Common myeloid progenitor, CD34-positive (primary cell): ENCODE results near the gene DHRS4L2.

Source experiments
- CTCF ChIA-PET: fragments of 350-600 bp; sonication (Branson Sonifier 250); formaldehyde crosslinking; loops from one replicate; lab custom pipeline; 2021; ENCODE audit warnings: antibody characterized with exemption; lab: Charles Lee
- POLR2A ChIA-PET: fragments of 350-600 bp; sonication (Branson Sonifier 250); formaldehyde crosslinking; loops from one replicate; lab custom pipeline; 2021; ENCODE audit warnings: antibody characterized with exemption; lab: Charles Lee
- DNase-seq, 3 donors: peaks; one replicate each; pipeline versions ENCODE4 v3.0.0 to v3.0.0-alpha.2; 2013
- H3K27ac ChIP-seq, 2 experiments: 1 replicate in 1 of 2; 2 replicates in 1 of 2; pipeline ENCODE4 v1.7.0; 2013; ENCODE audit warnings: inconsistent platforms in 2 of 2, low read length in 2 of 2, mild to moderate bottlenecking in 2 of 2, low read depth in 1 of 2, moderate library complexity in 1 of 2; ENCODE audit not compliant: severe bottlenecking in 2 of 2, insufficient read depth in 1 of 2, poor library complexity in 1 of 2
- H3K27me3 ChIP-seq, 5 experiments: replicated peaks in 2 of 5; 1 replicate in 3 of 5; 2 replicates in 2 of 5; pipeline versions ENCODE4 v1.6.1 to v1.7.0; 2013; ENCODE audit warnings: low read length in 4 of 5, mild to moderate bottlenecking in 2 of 5, moderate library complexity in 2 of 5, inconsistent platforms in 1 of 5; ENCODE audit not compliant: insufficient read depth in 5 of 5, control insufficient read depth in 4 of 5
- H3K36me3 ChIP-seq, 4 experiments: 1 replicate in 2 of 4; 2 replicates in 2 of 4; pipeline versions ENCODE4 v1.6.1 to v1.7.0; 2013; ENCODE audit warnings: low read length in 3 of 4, control low read depth in 1 of 4, mild to moderate bottlenecking in 1 of 4; ENCODE audit not compliant: control insufficient read depth in 4 of 4, insufficient read depth in 4 of 4
- H3K4me1 ChIP-seq, 4 experiments: 1 replicate in 3 of 4; 2 replicates in 1 of 4; pipeline versions ENCODE4 v1.6.1 to v1.7.1; 2013; ENCODE audit warnings: low read length in 3 of 4, mild to moderate bottlenecking in 3 of 4, control low read depth in 1 of 4, inconsistent platforms in 1 of 4, moderate library complexity in 1 of 4; ENCODE audit not compliant: control insufficient read depth in 4 of 4, insufficient read depth in 4 of 4; ENCODE audit errors: control extremely low read depth in 1 of 4
- H3K4me3 ChIP-seq, 7 experiments: 1 replicate in 4 of 7; 2 replicates in 3 of 7; pipeline versions ENCODE4 v1.5.1 to v1.7.0; 2013; ENCODE audit warnings: mild to moderate bottlenecking in 7 of 7, low read length in 6 of 7, moderate library complexity in 6 of 7, inconsistent platforms in 2 of 7, low read depth in 2 of 7, control low read depth in 1 of 7; ENCODE audit not compliant: insufficient read depth in 4 of 7, control insufficient read depth in 1 of 7; ENCODE audit errors: extremely low read depth in 1 of 7
- H3K9me3 ChIP-seq, 5 experiments: 1 replicate in 4 of 5; 2 replicates in 1 of 5; pipeline versions ENCODE4 v1.6.1 to v1.7.1; 2013; ENCODE audit warnings: low read length in 4 of 5, mild to moderate bottlenecking in 2 of 5, inconsistent platforms in 1 of 5, low read depth in 1 of 5, moderate library complexity in 1 of 5; ENCODE audit not compliant: control insufficient read depth in 4 of 5, insufficient read depth in 2 of 5; ENCODE audit errors: control extremely low read depth in 1 of 5
- WGBS: methylation state at CpG from one replicate; pipeline ENCODE4 v1.1.5; 2013; ENCODE audit not compliant: insufficient coverage; 5-methylcytosine and 5-hydroxymethylcytosine counted together

DHRS4L2 gene

GRCh38 chr14:24052656-24053547 is 64.2 kb downstream of the DHRS4L2 start:
- peaks cover 0 to 15% (median 9%) of the 10 kb centered on the region in 5 experiments for H3K27me3 ChIP-seq
- peak overlapping the region in 4 of 7 experiments; percentile 17 to 86 (median 78) for H3K4me3 ChIP-seq
- H3K9me3 ChIP-seq = no peaks in the 10 kb centered on the region
- peaks cover 0 to 20% (median 17%) of the 10 kb centered on the region in 4 experiments for H3K4me1 ChIP-seq
- H3K27ac ChIP-seq = no peak overlapping the region
- no peaks in the 10 kb centered on the region for H3K36me3 ChIP-seq
- POLR2A ChIA-PET = no interaction called here
- WGBS = 78% methylated on average over 7 of the region's 20 CpGs
- DNase-seq = no peak
- CTCF ChIA-PET = interaction anchor here (1.2 to 12.7 kb wide), 8 partner anchors 8 to 56 kb away, joined by 3 to 188 read pairs (median 7); partner anchors contain the start of genes CPNE6 and PCK2

DNA sequence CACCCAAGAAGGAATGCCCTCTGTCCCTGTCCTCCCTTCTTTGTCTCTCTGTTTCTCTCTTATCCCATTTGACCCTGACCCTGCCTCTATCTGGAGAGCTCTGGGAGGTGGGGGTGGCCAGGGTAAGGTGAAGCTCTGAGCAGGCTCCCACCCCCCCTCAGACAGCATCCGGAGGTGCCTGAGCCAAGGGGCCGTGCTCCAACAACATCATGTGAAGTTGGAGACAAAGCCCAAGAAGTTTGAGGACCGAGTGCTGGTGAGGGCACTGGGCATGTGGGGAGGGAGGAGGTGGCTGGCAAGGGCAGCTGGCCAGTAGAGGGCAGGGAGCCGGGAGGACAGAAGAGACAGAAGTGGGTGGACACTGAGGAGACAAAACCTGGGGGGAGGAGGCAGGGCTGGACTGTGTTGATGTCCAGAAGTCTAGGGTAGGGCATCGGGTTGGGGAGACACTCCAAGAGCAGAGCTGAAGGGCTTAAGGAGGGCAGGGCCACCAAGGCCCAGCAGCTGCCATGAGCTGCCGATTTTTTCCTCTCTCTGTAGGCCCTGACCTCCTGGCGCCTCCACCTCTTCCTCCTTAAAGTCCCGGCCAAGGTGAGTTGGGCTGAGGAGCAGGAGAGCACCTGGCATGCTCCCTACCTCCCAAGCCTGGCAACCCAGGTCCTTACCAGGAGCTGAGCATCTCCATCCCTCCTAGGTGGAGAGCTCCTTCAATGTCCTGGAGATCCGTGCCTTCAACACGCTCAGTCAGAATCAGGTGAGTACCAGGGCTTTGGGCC is 65.0 kb downstream of the DHRS4L2 start:
- WGBS = 98% methylated on average over 6 of the region's 10 CpGs
- ChIA-PET POLR2A (no interaction called here), CTCF (interaction anchor here (0.9 to 12.7 kb wide), 7 partner anchors 13 to 108 kb away, joined by 3 to 188 read pairs (median 5); partner anchors contain the start of genes CPNE6, IRF9 and PCK2)
- H3K36me3 ChIP-seq = no peaks in the 10 kb centered on the region
- peaks cover 0 to 19% (median 17%) of the 10 kb centered on the region in 4 experiments for H3K4me1 ChIP-seq
- no peaks in the 10 kb centered on the region for H3K9me3 ChIP-seq
- DNase-seq = no peak
- no peak overlapping the region for H3K4me3 ChIP-seq
- peaks cover 0 to 15% (median 9%) of the 10 kb centered on the region in 5 experiments for H3K27me3 ChIP-seq
- no peak overlapping the region for H3K27ac ChIP-seq

DNA sequence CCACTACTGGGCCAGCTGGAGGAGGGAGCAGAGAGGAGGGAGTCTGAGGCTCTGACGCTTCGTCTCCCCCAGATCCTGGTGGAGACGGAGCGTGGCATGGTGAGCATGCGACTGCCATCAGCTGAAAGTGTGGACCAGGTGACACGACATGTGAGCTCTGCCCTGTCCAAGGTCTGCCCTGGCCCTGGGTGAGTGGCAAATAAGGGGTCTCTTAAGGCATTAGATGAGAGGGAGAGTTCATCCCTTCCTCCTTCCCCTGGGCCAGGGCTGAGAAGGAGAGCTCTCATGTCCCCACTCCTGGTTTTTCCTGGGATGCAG is 65.6 kb downstream of the DHRS4L2 start:
- Histone ChIP-seq H3K27me3 (peaks cover 0 to 15% (median 9%) of the 10 kb centered on the region in 5 experiments), H3K36me3 (no peaks in the 10 kb centered on the region), H3K9me3 (no peaks in the 10 kb centered on the region), H3K4me3 (no peak overlapping the region), H3K4me1 (peaks cover 0 to 16% (median 16%) of the 10 kb centered on the region in 4 experiments), H3K27ac (no peak overlapping the region)
- ChIA-PET CTCF (interaction anchor here (0.9 to 12.7 kb wide), 7 partner anchors 12 to 107 kb away, joined by 3 to 188 read pairs (median 5); partner anchors contain the start of genes CPNE6, IRF9 and PCK2), POLR2A (no interaction called here)
- no peak for DNase-seq
- 92% methylated on average over 6 of the region's 6 CpGs for WGBS

DNA sequence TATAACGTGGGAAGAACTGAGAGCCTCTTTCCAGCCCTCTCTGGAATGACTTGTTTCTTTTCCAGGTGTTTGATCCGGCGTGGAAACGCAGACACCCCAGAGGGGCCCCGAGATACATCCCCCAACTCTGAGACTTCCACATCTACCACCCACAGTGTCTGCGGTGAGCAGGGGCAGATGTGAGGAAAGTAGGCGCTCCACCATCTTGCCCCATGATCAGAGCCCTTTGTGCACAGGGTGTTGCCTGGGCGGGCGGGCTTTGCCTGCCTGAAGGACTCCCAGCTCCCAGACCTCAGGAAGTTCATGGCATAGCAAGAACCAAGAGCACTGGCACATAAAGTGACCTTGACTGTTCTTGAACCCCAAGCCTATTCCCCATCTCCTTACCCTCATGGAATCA is 65.9 kb downstream of the DHRS4L2 start:
- peaks cover 0 to 16% (median 16%) of the 10 kb centered on the region in 4 experiments for H3K4me1 ChIP-seq
- ChIA-PET POLR2A (no interaction called here), CTCF (interaction anchor here (0.6 to 12.7 kb wide), 7 partner anchors 11 to 107 kb away, joined by 3 to 188 read pairs (median 5); partner anchors contain the start of genes CPNE6, IRF9 and PCK2)
- DNase-seq = no peak
- no peak overlapping the region for H3K4me3 ChIP-seq
- no peaks in the 10 kb centered on the region for H3K36me3 ChIP-seq
- no peaks in the 10 kb centered on the region for H3K9me3 ChIP-seq
- 88% methylated on average over 5 of the region's 9 CpGs for WGBS
- H3K27ac ChIP-seq = no peak overlapping the region
- peaks cover 0 to 15% (median 9%) of the 10 kb centered on the region in 5 experiments for H3K27me3 ChIP-seq
